ENCODE results near the gene IL25. TPM values are rescaled to one million over a fixed set of nuclear protein-coding genes. Genes with fewer than 3 reads are reported as not detected.

Gene IL25
- total and polyA plus RNA-seq, 2 of the 13 experiments (the other 11 are each of a cell fraction or from before 2014, with no cell fraction given): not detected

DNA sequence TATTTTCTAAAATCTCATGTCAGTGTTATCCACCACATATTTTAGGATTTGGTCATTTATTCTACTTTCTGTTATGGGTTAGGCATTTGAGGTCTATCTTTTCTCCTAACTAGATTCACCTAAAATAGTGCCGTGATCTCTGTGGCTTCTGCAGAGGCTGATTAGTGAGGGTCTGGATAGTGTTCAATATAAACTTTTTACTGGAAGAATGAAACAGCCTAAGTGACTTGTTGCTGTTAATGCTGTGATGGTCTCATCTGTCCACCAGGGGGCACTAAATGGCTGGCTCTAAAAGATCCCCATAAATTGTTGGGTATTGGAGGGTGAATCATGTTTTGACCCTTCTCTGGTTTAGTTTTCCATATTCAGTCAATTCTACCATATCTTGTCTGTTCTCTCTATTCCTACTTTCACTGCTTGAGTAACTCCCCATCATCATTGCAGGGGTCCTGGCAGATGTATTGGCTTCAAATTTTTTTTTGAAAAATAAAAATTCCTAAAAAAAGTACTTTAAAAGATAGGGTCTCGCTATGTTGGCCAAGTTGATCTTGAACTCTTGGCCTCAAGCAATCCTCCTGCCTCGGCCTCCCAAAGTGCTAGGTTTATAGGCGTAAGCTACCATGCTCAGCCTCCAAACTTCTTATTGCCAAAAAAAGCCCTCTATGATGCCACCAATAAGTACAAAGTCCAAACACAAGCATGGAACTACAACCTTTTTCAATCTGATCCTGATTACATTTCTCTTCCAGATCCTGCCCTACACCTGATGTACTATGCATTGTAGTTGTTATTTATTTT, 44.5 kb upstream of the IL25 start (continued):
- no peak for TF ChIP-seq ZNF10 (CRISPR knock-in tag; IDR thresholded peaks at IDR 0.05; ENCODE audit: borderline replicate concordance, low read depth)
- peak; percentile 49; the same call in 1 of the 2 replicates for TF ChIP-seq FOXK1 (CRISPR knock-in tag; IDR thresholded peaks at IDR 0.05; ENCODE audit: borderline replicate concordance, low read depth)
- no peak for TF ChIP-seq ZKSCAN1 (IDR thresholded peaks at IDR 0.05; ENCODE audit: low read length)
- no peak for TF ChIP-seq FOXM1 (CRISPR knock-in tag; IDR thresholded peaks at IDR 0.05)
- no peak for TF ChIP-seq SP1 (IDR thresholded peaks at IDR 0.05)
- no peak for TF ChIP-seq SP1 (CRISPR knock-in tag; IDR thresholded peaks at IDR 0.05)
- no peak for TF ChIP-seq GABPA (IDR thresholded peaks at IDR 0.05; ENCODE audit: low read depth, low read length)
- TF ChIP-seq GABPA (CRISPR knock-in tag; IDR thresholded peaks at IDR 0.05; ENCODE audit: low read depth): no peak
- TF ChIP-seq, protein P1, sequence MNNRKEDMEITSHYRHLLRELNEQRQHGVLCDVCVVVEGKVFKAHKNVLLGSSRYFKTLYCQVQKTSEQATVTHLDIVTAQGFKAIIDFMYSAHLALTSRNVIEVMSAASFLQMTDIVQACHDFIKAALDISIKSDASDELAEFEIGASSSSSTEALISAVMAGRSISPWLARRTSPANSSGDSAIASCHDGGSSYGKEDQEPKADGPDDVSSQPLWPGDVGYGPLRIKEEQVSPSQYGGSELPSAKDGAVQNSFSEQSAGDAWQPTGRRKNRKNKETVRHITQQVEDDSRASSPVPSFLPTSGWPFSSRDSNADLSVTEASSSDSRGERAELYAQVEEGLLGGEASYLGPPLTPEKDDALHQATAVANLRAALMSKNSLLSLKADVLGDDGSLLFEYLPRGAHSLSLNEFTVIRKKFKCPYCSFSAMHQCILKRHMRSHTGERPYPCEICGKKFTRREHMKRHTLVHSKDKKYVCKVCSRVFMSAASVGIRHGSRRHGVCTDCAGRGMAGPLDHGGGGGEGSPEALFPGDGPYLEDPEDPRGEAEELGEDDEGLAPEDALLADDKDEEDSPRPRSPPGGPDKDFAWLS (CRISPR knock-in tag; IDR thresholded peaks at IDR 0.05; ENCODE audit: borderline replicate concordance): no peak
- TF ChIP-seq, protein P2, sequence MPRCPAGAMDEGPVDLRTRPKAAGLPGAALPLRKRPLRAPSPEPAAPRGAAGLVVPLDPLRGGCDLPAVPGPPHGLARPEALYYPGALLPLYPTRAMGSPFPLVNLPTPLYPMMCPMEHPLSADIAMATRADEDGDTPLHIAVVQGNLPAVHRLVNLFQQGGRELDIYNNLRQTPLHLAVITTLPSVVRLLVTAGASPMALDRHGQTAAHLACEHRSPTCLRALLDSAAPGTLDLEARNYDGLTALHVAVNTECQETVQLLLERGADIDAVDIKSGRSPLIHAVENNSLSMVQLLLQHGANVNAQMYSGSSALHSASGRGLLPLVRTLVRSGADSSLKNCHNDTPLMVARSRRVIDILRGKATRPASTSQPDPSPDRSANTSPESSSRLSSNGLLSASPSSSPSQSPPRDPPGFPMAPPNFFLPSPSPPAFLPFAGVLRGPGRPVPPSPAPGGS (CRISPR knock-in tag; IDR thresholded peaks at IDR 0.05): 0 out of 2 replicates have a peak, but pooled peaks have one; percentile 26
- TF ChIP-seq ZNF674 (CRISPR knock-in tag; IDR thresholded peaks at IDR 0.05; ENCODE audit: low read depth): no peak
- peak; percentile 74 for TF ChIP-seq KAT8 (CRISPR knock-in tag; IDR thresholded peaks at IDR 0.05)
- no peak for TF ChIP-seq MBNL3 (CRISPR knock-in tag; conservative IDR thresholded peaks at IDR 0.05)
- TF ChIP-seq, protein P3, sequence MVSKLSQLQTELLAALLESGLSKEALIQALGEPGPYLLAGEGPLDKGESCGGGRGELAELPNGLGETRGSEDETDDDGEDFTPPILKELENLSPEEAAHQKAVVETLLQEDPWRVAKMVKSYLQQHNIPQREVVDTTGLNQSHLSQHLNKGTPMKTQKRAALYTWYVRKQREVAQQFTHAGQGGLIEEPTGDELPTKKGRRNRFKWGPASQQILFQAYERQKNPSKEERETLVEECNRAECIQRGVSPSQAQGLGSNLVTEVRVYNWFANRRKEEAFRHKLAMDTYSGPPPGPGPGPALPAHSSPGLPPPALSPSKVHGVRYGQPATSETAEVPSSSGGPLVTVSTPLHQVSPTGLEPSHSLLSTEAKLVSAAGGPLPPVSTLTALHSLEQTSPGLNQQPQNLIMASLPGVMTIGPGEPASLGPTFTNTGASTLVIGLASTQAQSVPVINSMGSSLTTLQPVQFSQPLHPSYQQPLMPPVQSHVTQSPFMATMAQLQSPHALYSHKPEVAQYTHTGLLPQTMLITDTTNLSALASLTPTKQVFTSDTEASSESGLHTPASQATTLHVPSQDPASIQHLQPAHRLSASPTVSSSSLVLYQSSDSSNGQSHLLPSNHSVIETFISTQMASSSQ (IDR thresholded peaks at IDR 0.05; ENCODE audit: low read depth): 0 out of 2 replicates have a peak, but pooled peaks have one; percentile 22
- TF ChIP-seq, protein P3 (CRISPR knock-in tag; IDR thresholded peaks at IDR 0.05; ENCODE audit: borderline replicate concordance): no peak
- TF ChIP-seq, protein P4, sequence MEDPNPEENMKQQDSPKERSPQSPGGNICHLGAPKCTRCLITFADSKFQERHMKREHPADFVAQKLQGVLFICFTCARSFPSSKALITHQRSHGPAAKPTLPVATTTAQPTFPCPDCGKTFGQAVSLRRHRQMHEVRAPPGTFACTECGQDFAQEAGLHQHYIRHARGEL (CRISPR knock-in tag; IDR thresholded peaks at IDR 0.05): no peak
- TF ChIP-seq HCFC1 (IDR thresholded peaks at IDR 0.05; ENCODE audit: low read depth, low read length): no peak
- peak; percentile 47; the same call in 1 of the 2 replicates for TF ChIP-seq FOSL2 (CRISPR knock-in tag; IDR thresholded peaks at IDR 0.05)
- TF ChIP-seq, protein P5, sequence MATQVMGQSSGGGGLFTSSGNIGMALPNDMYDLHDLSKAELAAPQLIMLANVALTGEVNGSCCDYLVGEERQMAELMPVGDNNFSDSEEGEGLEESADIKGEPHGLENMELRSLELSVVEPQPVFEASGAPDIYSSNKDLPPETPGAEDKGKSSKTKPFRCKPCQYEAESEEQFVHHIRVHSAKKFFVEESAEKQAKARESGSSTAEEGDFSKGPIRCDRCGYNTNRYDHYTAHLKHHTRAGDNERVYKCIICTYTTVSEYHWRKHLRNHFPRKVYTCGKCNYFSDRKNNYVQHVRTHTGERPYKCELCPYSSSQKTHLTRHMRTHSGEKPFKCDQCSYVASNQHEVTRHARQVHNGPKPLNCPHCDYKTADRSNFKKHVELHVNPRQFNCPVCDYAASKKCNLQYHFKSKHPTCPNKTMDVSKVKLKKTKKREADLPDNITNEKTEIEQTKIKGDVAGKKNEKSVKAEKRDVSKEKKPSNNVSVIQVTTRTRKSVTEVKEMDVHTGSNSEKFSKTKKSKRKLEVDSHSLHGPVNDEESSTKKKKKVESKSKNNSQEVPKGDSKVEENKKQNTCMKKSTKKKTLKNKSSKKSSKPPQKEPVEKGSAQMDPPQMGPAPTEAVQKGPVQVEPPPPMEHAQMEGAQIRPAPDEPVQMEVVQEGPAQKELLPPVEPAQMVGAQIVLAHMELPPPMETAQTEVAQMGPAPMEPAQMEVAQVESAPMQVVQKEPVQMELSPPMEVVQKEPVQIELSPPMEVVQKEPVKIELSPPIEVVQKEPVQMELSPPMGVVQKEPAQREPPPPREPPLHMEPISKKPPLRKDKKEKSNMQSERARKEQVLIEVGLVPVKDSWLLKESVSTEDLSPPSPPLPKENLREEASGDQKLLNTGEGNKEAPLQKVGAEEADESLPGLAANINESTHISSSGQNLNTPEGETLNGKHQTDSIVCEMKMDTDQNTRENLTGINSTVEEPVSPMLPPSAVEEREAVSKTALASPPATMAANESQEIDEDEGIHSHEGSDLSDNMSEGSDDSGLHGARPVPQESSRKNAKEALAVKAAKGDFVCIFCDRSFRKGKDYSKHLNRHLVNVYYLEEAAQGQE (IDR thresholded peaks at IDR 0.05; ENCODE audit: borderline replicate concordance in 1 of 2, low read depth in 1 of 2, low read length in 2 of 2): no peak

All from HepG2 (cell line).